SK-N-SH (cell line): ENCODE data around the gene CPNE2.

Source experiments
- CTCF ChIP-seq: fragments of 200-600 bp; sonication (generic); IDR thresholded peaks from 2 replicates; pipeline ENCODE4 v1.6.1; 2017; ENCODE audit warnings: antibody characterized with exemption, mild to moderate bottlenecking, moderate library complexity
- ELF1 ChIP-seq: IDR thresholded peaks from 2 replicates; pipeline ENCODE4 v1.4.0; 2012
- IRF3 ChIP-seq: fragments of 150-350 bp; IDR thresholded peaks from 2 replicates; pipeline ENCODE4 v1.6.1; 2016; ENCODE audit warnings: mild to moderate bottlenecking, low read depth, low read length
- MAX ChIP-seq: IDR thresholded peaks from 2 replicates; pipeline ENCODE4 v1.4.0; 2012; ENCODE audit warnings: low read depth
- MXI1 ChIP-seq: IDR thresholded peaks from 2 replicates; pipeline ENCODE4 v1.6.1; 2012; ENCODE audit warnings: mild to moderate bottlenecking, low read depth, low read length, improper control_type of control experiment
- POLR2AphosphoS5 ChIP-seq: IDR thresholded peaks from 2 replicates; pipeline ENCODE4 v1.6.1; 2012; ENCODE audit warnings: low read depth, low read length
- RAD21 ChIP-seq: IDR thresholded peaks from 2 replicates; pipeline ENCODE4 v1.6.1; 2012; ENCODE audit warnings: mild to moderate bottlenecking, low read length
- USF1 ChIP-seq: IDR thresholded peaks from 2 replicates; pipeline ENCODE4 v1.4.0; 2012; ENCODE audit warnings: low read depth, borderline replicate concordance
- USF2 ChIP-seq: fragments of 150-350 bp; IDR thresholded peaks from 2 replicates; pipeline ENCODE4 v1.6.1; 2017; ENCODE audit warnings: antibody characterized with exemption, low read length, low read depth, borderline replicate concordance

- TF ChIP-seq USF1 (no peak), MAX (no peak), ELF1 (no peak), POLR2AphosphoS5 (no peak), CTCF (no peak), USF2 (no peak), RAD21 (no peak), IRF3 (no peak), MXI1 (no peak)
Measured at GRCh38 chr16:57091200-57091974, 996 bp upstream of the CPNE2 start.
